SU-DHL-6 (cell line): ENCODE data around the gene MRGPRF.

Experiments
- EZH2phosphoT487 ChIP-seq: fragments of 200-600 bp; sonication (generic), shearing (Covaris generic); conservative IDR thresholded peaks from 2 replicates; pipeline ENCODE4 v1.6.1; 2018; ENCODE audit warnings: mild to moderate bottlenecking, antibody characterized with exemption, low read length, moderate library complexity, mixed read lengths
- TF ChIP-seq, protein P1 (sequence below): fragments of 200-600 bp; sonication (generic); IDR thresholded peaks from one replicate; pipeline ENCODE4 v1.5.1; 2017; ENCODE audit warnings: antibody characterized with exemption, mild to moderate bottlenecking, low read length, moderate library complexity; ENCODE audit not compliant: insufficient read depth, poor library complexity, severe bottlenecking

DNA sequence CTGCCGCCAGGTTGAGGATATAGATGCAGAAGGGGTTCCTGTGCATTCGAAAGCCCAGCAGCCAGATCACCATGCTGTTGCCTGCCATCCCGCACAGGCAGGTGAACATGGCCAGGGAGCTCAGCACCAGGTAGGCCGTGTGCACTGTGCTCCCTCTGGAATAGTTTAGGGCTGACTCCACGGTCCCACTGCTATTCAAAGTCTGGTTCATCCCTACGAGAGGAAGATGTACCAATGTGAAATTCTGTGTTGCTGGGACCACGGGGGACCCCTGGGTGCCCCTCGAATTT lies 32.3 kb downstream of the MRGPRF start, which contains the start of gene MRGPRD:
- no peak for TF ChIP-seq EZH2phosphoT487
- TF ChIP-seq, protein P1, sequence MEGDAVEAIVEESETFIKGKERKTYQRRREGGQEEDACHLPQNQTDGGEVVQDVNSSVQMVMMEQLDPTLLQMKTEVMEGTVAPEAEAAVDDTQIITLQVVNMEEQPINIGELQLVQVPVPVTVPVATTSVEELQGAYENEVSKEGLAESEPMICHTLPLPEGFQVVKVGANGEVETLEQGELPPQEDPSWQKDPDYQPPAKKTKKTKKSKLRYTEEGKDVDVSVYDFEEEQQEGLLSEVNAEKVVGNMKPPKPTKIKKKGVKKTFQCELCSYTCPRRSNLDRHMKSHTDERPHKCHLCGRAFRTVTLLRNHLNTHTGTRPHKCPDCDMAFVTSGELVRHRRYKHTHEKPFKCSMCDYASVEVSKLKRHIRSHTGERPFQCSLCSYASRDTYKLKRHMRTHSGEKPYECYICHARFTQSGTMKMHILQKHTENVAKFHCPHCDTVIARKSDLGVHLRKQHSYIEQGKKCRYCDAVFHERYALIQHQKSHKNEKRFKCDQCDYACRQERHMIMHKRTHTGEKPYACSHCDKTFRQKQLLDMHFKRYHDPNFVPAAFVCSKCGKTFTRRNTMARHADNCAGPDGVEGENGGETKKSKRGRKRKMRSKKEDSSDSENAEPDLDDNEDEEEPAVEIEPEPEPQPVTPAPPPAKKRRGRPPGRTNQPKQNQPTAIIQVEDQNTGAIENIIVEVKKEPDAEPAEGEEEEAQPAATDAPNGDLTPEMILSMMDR: no peak
